ENCODE results near the gene HTR6.
"Not testable (repeated sequence)": the region's sequence is repeated elsewhere in the genome, so short reads cannot be mapped to it uniquely, and the experiment has no call there.

HTR6 gene

DNA sequence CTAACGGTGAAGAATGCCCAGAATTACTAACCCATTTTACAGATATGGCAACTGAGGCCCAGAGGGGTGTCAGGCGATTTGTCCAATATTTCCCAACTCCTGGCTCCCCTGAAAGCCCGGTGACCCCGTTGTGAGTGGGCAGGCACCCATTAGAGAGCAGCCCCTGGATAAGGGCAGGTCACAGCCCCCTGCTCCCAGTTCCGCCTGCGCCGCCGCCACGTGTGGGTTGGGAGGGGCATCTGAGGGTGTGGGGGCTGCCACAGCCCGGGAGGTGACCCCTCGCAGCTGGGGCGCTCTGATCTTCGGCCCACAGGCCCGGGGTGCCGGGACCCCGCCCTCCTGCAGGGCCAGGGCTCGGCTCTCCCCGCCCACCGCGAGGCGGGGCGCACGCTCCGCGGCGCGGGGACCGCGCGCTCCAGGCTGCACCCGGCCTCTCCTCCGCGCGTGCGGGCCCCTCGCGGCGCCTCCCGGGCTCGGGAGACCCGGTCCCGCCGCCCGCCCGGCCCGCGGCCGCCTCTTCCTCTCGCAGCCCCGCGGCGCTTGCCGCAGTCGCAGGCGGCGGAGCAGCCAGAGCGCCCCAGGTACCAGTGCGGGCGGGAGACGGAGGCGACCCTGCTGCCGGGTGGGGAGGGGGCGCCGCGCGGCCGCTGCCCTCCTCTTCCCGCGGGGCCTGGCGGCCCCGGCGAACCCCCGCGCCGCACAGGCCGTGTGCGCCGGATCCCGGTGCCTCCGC, at the start of gene HTR6:
TSS of gene HTR6 (plus strand) at position 423 of the 733 bp plus-strand sequence. CDS start 879 bp downstream, outside the sequence.
- DNase-seq, result no peak

DNA sequence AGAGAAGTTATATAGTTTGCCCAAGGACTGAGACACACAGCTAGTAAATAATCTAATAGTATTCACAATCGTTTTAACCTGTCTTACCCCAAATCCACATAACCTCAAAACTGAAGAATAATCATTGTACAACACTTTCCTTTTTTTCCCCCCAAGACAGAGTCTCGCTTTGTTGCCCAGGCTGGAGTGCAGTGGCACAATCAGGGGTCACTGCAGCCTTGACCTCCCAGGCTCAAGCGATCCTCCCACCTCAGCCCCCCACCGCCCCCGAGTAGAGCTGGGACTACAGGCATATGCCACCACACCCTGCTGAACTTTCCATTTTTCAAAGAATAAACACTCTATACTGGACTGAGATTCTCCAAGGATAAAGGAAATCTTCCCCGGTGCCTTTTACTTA, 49.2 kb upstream of the HTR6 start:
- DNase-seq, result no peak

DNA sequence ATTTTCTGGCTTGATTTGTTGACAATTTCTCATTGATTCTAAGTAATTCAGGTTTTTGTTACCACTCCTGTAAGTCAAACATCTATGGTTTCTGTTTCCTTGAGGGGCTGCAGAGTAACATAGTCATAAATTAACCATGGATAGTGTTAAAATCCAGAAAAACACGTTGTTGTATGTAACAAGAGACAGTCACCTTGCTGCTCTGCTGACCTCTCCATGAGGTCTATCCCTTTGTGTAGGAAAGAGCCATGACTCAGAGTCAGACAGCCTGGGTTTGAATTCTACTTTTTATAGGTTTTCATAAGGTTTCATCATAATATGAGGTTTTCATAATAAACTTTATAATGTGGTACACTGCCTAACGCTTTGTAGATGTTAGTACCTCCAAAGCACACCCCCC, 48.2 kb upstream of the HTR6 start:
- no peak for DNase-seq

DNA sequence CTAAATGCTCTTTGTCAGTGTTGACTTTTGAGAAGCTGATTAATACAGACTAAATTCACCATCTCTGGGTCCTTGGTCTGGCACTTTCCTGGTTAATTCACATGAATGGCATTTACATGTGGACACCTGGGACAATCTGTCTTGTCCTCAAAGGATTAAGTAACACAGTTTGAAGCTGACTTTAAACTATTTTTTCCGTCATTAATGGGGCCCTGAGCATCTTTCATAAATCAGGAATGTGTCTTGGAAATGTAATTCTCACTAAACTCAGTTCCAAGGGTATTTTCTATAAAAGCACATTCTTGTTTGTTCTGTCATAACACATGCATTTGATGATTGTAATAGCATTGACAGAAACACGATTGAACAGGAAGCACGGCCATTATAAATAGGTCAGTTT, 47.3 kb upstream of the HTR6 start:
- no peak for DNase-seq

DNA sequence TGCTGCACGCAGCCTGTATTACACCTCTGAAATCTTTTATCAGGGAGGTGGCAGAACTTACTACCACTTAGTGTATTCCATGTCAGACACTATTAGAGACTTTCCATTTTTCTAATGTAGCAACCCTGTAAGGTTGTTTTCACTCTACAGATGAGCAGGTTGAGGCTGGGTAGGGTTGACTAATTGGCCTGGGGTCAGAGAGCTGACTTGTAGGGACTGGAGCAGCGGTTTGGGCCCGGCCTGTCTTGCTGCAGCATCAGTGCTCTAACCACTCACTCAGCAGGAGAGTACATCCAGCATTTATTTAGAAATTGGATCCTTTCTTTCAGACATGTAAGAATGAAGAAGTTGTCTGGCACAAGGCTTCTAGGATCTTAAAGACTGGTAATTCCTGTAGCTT, 46.2 kb upstream of the HTR6 start:
- DNase-seq, result no peak

DNA sequence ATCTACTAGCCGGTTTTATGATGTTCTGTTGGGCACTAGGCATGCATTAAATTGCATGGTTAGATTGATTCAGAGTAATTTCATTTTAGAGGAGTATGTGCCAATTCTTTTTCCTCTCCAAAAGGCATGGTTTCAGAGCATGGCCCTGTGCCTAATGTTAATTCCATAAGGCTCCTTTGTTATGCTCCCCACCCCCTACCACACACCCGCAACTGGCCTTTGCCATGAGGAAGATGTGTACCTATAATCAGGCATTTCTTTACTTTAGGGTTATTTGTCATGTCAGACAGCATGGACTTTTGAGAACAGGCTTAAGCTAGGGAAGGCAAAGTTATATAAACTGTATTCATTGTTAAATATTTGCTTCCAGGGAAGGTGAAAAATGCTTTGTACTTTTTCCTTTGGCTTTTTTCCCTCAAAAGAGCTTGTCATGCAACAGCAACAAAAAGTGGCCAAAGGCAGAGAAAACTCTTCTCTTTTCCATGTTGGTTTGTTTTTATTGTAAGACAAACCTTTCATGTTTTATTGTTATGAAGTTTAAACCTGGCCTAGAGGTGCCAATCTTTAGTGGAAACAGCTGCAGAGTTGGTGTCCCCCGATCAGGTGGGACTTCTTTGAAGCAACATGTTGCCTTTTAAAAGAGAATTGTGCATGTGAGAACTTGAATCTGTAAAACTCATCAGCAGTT, 44.8 kb upstream of the HTR6 start:
- DNase-seq, result no peak

DNA sequence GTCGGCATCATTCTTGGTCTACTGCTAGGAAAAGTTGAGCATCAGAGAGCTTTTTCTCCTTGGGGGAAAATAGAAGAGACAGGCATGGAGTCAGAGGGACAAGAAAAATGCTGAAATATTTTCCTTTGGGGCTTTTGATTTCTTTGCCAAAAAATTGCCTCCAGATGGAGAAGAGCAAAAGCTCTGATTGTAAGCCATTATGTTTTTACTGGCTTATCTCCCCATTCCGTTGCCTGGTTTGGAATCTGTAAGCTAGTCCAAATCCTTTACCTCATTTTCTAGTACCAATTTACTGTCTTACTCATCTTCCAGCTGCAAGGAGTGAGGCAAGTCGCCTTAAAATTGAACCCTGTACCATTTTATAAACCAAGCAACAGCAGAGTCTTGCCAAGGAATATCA, 43.9 kb upstream of the HTR6 start:
- DNase-seq, result no peak

DNA sequence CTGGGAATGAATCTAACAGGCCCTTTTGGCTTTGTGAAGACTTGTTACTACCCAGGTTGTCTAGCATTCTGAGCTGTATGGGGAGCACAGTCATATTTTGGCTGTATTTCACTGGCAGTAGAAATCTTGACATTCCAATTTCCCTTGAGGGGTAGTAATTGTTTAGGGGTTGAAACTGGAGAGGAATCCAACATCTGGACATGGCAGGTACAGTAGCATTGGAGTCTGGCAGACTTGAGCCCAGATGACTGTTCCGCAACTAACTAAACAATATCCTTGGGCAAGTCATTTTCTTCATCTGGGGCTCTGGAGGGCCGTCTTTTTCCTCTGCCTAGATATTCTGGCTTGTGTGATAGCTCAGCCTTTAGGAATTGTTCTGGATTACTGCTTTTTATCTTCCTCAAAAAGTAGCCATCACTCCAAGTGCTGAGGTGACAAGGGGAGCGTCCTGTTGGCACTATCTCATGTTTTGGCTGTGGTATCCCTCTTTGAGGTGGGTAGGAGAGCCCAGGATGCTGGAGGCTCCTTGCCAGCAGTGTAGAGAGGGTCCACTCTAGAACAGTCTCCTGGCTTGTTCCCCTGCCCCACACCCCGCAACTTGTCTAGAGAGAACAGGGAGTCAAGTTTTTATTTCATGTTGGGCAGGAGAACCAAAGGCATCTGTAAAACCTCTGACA, 43.3 kb upstream of the HTR6 start:
- DNase-seq, result no peak

DNA sequence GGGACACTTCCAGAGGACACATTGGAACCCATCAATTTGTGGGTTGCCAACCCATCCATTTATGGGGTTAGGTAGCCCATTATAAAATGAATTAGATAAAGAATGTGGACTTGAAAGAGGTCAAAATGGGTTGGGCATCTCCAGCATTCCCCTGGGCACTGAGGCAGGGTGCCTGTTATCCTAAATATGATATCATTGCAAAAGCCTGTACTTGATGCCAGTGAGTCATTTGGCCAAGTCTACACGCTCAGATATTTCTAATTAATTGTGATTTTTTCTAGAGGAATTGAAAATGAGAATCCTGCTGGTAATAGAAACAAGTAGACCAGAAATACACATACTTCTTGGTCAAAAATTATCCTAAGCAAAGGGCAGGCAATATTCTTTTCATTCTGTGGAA, 42.5 kb upstream of the HTR6 start:
- no peak for DNase-seq

DNA sequence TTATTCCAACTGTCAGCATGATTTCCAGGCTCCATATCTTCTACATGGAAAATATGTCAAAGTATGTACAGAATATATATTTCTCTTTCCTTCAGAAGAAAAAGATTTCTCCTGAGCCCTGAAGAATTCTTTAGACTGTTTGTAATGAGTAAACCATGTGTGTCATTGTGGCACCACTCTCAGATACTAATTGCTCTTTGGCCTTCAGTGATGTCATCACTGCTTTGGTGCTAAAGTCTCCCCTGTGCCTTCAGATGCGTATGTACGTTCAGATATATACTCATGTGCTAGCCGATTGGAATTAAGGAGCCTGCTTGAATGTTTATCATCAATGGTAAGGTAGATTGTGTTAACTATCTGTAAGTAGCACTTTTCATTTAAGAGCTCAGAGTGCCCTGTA, 41.2 kb upstream of the HTR6 start:
- DNase-seq, result no peak

DNA sequence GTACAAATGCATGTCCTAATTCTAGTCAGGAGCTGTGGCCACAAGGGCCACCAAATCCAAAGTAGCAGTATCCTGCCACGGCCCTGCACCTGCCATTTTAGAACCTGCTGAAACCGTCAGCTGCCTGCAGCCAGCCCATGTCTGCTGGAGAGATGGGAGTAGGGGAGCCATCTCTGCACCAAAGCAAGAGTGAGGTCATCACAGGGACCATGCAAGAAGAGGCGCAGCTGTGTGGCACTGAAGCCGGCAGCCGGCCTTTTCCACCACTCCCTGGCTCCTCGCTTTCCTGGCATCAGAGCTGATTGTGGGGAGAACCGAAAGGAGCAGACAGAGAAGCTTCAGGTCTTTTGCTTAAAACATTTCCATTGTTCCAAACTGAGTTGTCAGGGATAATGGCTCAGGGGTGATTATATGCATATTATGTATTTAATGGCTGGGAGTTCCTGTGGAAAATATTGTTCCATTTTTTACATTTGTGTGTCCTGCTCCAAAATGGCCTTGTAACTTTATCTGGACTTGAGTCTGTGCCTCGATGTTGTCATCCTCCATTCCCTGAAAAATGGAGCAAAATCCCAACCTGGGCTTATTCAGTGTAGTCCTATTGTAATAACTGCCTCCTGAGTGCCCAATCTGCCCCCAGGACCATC, 39.3 kb upstream of the HTR6 start:
- no peak for DNase-seq

DNA sequence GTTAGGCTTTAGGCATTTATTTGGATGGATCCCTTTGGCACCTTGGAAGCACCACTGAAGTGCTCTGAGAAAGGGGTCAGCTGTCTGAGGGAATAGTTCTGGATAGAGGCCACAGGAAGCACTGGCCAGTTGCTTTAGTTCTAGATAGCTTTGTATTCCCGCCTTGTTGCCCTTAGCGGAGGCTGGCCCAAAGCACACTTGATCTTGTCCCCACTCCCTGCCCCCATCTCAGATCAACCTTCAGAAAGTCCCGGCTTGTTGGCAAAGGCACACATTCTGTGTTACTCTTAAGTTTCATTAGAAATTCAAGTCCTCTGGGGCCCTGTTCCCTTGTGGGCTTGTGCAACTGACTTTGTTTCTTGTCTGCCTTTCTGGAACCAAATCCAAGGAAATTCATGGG, 35.8 kb upstream of the HTR6 start:
- DNase-seq, result peak in 5 of 14 donors; percentile 12 to 53 (median 22)

DNA sequence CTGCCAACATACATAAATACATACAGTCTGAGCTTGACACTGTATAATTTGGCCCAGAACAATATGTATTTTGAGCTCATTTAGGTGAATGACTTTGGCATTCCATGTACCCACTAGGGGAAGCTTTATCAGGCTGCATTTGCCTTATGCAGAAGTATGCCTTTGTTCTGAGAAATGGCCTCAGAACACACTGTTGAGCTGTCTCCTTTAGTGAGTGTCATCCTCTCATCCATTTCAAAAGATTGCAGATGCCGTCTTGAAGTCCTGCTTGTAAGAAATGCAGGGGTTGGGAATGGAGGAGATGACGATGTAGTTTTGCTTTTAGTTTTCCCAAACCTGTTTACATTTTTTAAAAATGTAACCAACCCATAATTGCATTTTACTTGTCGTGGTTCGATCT, 35.3 kb upstream of the HTR6 start:
- no peak for DNase-seq

DNA sequence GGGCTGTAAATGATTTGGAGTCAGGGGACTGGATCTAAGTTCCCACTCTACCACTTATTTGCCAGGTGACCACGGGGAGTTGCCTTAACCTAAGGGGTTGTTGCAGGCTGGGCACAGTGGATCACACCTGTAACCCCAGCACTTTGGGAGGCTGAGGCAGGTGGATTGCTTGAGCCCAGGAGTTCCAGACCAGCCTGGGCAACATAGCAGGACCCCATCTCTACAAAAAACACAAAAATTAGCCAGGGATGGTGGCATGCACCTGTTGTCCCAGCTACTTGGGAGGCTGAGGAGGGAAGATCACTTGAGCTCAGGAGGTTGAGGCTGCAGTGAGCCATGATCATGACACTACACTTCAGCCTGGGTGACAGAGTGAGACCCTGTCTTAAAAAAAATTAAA, 34.5 kb upstream of the HTR6 start:
- not testable (repeated sequence) for DNase-seq

DNA sequence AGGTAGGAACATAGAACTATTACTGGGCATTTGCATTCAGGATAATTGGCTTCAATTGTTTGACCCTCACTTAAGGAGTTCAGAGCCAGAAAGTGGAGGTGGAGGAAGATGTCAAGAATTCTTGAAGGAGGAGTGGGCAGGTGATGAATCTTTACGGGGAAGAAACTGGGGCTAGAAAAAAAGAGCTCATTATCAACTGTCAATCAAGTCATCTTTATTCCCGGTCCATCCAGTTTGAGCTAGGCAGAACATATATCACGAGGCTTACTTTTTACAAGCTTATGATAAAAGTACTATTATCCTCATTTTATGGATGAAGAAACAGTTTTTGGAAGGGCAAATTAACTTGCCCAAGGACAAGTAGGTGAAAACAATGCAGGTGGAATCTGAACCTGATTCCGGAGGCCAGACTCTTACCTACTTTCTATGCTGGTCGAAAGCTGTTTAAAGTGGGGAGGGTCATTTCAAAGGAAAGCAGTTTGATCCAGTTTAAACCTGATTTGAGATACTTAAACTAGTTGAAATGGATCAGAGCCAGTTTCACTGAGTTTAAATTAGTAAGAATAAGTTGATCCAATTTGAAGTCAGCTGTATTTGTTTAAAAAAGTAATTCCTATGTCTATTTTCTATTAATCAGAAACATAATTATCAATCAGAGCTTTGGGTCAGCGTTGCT, 33.8 kb upstream of the HTR6 start:
- DNase-seq, result no peak

DNA sequence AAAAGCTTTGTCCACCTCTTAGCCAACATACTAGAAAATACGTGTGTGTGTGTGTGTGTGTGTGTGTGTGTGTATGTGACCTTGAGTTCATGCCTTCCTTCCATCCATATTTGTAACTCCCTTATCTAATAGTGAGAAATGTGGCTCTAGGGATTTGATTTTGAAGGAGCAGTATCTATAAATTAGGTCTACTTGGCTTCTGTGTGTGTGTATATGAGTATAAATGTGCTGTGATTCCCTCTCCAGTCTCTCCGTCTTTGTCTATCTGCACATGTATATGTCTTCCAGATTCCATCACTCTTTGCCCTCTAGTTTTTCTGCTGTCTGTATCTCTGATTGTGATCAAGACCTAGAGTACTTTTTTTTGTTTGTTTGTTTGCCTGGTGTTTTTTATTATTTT, 32.5 kb upstream of the HTR6 start:
- DNase-seq, result no peak

DNA sequence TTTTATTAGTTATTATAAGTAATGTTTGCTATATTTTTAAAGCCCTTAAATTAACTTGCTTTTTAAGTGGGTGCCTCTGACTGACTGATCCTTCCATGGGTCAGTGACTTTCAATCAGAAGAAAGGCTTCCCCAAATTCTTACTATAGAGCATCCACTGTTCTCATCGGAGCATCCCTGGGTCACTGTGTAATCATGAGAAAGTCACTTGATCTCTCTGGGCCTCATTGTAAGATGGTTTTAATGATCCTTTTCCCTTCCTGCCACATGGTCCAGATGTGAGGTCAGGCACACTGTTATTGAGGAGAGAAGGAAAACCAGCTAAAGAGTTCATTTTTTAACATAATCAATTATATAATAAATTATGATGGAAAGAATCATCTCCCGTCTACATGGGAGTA, 31.6 kb upstream of the HTR6 start:
- DNase-seq, result no peak

DNA sequence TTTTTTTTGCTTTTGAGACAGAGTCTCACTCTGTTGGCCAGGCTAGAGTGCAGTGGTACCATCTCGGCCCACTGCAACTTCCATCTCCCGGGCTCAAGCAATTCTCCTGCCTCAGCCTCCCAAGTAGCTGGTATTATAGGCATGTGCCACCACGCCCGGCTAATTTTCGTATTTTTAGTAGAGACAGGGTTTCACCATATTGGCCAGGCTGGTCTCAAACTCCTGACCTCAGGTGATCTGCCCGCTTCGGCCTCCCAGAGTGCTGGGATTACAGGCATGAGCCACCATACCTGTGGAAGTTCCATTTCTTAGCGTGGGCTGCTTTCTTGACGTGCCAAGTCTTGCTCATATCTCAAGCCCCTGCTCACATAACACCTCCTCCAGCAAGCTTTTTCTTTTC, 29.6 kb upstream of the HTR6 start:
- not testable (repeated sequence) for DNase-seq

DNA sequence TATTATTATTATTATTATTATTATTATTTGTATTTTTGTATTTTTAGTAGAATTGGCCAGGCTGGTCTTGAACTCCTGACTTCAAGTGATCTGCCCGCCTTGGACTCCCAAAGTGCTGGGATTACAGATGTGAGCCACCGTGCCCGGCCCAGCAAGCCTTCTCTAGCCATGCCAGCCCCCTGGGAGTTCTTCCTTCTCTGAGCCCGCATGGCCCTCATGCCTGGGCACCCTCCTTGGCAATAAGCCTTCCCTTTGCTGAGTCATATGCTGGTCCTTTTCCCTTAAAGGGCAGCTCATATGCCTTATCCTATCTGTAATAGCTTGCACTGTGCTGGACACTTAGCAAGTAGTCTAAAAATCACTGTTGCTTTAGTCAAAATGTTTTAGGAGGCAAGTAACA, 29.0 kb upstream of the HTR6 start:
- DNase-seq, result no peak

DNA sequence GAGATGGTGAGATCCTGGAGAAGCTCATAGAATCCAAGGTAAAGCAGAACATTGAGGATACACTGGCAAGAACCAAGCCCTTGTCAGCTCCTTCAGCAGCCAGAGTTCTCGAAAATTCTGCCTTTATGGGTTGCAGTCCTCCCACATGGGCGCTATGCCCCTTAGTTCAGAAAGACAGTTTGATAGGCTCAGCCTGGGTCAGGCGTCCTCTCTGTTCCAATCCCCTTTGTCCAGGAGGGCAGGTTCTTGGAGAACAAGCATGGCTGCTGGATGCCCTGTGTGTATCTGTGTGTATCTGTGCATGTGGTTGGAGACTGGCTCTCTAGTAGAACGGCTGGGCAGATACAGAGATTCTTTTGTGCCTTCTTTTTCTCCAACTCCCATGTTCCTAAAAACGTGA, 28.6 kb upstream of the HTR6 start:
- no peak for DNase-seq

DNA sequence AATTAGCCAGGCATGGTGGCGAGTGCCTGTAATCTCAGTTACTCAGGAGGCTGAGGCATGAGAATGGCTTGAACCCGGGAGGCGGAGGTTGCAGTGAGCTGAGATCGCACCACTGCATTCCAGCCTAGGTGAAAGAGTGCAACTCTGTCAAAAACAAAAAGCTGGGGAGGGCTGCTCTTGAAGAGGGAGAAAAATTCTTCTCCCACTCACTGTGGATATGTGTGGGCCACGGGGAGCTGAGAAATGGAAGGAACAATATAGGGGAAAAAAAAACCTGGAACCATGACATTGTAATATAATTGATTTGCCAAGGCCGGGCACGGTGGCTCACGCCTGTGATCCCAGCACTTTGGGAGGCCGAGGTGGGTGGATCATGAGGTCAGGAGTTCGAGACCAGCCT, 27.9 kb upstream of the HTR6 start:
- DNase-seq, result not testable (repeated sequence)

DNA sequence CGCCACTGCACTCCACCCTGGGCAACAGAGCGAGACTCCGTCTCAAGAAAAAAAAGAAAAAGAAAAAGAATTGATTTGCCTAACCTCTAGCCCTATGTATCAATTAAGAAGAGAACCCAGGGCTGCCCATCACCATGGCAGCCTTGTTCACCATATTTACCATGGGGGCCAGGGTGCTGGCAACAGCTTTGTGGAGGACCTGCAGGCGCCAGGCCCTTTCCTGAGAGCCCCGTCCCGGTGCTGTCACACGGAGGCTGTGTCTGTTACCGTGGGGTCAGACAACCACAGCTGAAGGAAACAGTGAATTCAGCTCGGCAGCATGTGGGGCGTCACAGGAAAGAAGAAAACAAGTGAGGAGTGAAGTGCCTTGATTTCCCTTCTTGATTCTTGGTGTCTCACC, 27.1 kb upstream of the HTR6 start:
- DNase-seq, result no peak

DNA sequence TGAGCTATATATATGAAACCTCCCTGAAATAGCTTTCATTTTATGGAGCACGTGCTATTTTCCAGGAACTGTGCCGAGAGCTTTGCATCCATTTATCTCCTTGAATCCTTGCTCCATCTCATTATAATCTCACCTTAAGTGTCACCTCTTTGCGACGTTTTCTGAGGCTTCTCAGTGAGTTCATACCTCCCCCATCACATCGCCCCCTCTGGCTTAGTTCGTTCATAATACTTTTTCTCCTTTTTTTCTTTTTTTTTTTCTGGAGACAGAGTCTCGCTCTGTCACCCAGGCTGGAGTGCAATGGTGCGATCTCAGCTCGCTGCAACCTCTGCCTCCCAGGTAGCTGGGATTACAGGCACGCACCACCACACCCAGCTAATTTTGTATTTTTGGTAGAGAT, 25.4 kb upstream of the HTR6 start:
- not testable (repeated sequence) for DNase-seq
